Prostate gland (tissue), 2 donors: Measurements from ENCODE around the gene ME3. TPM values are rescaled to one million over a fixed set of nuclear protein-coding genes. Genes with fewer than 3 reads are reported as not detected.

Source experiments
- DNase-seq: peaks from one replicate; pipeline ENCODE4 v3.0.0-alpha.2; 2019; ENCODE audit warnings: low spot score
- H3K27ac ChIP-seq, 2 donors: fragments of 200-600 bp; sonication (generic); 2 replicates each; pipeline ENCODE4 v1.5.1; 2017 to 2019
- H3K27me3 ChIP-seq: fragments of 200-600 bp; sonication (generic); replicated peaks from 2 replicates; pipeline ENCODE4 v1.5.1; 2019; ENCODE audit not compliant: insufficient read depth
- H3K36me3 ChIP-seq, 2 donors: fragments of 200-600 bp; sonication (generic); 1 replicate in 1 of 2; 2 replicates in 1 of 2; pipeline versions ENCODE4 v1.5.1 to v1.8.1; 2017 to 2019
- H3K4me1 ChIP-seq: fragments of 200-600 bp; sonication (generic); replicated peaks from 2 replicates; pipeline ENCODE4 v1.5.1; 2019
- H3K4me3 ChIP-seq, 2 donors: fragments of 200-600 bp; sonication (generic); 2 replicates each; pipeline ENCODE4 v1.5.1; 2017 to 2019
- H3K9me3 ChIP-seq: fragments of 200-600 bp; sonication (generic); 2 replicates; pipeline ENCODE4 v1.5.1; 2017
- POLR2A ChIP-seq: fragments of 450-650 bp; IDR thresholded peaks from one replicate; pipeline ENCODE4 v1.6.1; 2016; ENCODE audit warnings: antibody characterized with exemption, mild to moderate bottlenecking
- POLR2AphosphoS5 ChIP-seq: sonication (generic); formaldehyde crosslinking; IDR thresholded peaks from one replicate; pipeline ENCODE4 v1.6.1; 2017; ENCODE audit warnings: antibody characterized with exemption
- WGBS: methylation state at CpG from one replicate; pipeline ENCODE4 v1.1.5; 2018; 5-methylcytosine and 5-hydroxymethylcytosine counted together
- intact Hi-C: fragments of 100-400 bp; cut with DNase I; formaldehyde crosslinking; loops from one replicate; pipeline ENCODE4 v1.14.2; 2022
- total RNA-seq, 2 donors: library from RNA; depleted of rRNA; stranded (reverse); fragments of >200 nt; gene quantifications; one replicate each; pipeline ENCODE4 v1.1.0, GENCODE V29; 2016
- TF ChIP-seq, protein P1 (sequence below), 4 experiments: fragments of 200-600 bp in 2 of 4; fragments of 450-650 bp in 2 of 4; sonication (generic) in 2 of 4; IDR thresholded peaks; 1 replicate in 3 of 4; 2 replicates in 1 of 4; pipeline ENCODE4 v1.5.1; 2016 to 2019; ENCODE audit warnings: antibody characterized with exemption in 4 of 4, mild to moderate bottlenecking in 2 of 4, moderate library complexity in 2 of 4

ME3 gene
- total RNA-seq, 2 donors from 2014 or later: 31.4 to 107 TPM

DNA sequence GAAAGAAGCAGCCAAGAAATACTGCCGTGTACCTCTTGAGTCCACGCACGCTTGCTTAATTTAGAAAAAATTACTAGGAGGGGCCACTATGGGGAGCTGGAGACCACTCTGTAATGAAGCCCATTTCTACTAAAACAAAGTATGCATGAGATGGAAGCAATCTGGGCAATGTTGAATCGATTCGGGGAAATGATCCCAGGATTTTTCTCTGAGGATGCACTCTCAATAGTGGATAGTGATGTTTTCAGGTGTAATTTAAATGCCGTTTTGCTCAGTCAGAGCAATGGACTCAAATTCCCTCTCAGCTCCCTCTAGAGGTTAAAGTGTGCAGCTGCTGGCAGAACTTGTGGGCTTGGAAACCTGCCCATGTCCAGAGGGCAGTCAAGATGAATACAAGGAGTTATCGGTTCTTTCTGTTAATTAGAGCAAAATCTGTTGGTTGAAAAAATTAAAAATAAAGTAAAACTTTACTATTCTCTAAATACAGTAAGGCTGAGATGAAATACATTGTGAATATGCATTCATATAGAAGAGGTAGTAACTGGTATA is 64.1 kb downstream of the ME3 start:
- no peak overlapping the region for H3K4me3 ChIP-seq
- H3K27me3 ChIP-seq: no peaks in the 10 kb centered on the region
- H3K36me3 ChIP-seq: no peaks in the 10 kb centered on the region
- DNase-seq: peak; percentile 49
- 4% methylated on average over 7 of the region's 7 CpGs for WGBS
- H3K9me3 ChIP-seq: no peaks in the 10 kb centered on the region
- TF ChIP-seq POLR2A (no peak), POLR2AphosphoS5 (peak; percentile 62)
- TF ChIP-seq, protein P1, sequence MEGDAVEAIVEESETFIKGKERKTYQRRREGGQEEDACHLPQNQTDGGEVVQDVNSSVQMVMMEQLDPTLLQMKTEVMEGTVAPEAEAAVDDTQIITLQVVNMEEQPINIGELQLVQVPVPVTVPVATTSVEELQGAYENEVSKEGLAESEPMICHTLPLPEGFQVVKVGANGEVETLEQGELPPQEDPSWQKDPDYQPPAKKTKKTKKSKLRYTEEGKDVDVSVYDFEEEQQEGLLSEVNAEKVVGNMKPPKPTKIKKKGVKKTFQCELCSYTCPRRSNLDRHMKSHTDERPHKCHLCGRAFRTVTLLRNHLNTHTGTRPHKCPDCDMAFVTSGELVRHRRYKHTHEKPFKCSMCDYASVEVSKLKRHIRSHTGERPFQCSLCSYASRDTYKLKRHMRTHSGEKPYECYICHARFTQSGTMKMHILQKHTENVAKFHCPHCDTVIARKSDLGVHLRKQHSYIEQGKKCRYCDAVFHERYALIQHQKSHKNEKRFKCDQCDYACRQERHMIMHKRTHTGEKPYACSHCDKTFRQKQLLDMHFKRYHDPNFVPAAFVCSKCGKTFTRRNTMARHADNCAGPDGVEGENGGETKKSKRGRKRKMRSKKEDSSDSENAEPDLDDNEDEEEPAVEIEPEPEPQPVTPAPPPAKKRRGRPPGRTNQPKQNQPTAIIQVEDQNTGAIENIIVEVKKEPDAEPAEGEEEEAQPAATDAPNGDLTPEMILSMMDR (IDR thresholded peaks at IDR 0.05): peak; percentile 76 to 84 (median 78)
- intact Hi-C loops: loop anchor here (5.0 kb wide), 3 partner anchors 151 to 209 kb away; partner anchors contain the start of gene PRSS23
- H3K4me1 ChIP-seq: no peaks in the 10 kb centered on the region
- no peak overlapping the region for H3K27ac ChIP-seq

DNA sequence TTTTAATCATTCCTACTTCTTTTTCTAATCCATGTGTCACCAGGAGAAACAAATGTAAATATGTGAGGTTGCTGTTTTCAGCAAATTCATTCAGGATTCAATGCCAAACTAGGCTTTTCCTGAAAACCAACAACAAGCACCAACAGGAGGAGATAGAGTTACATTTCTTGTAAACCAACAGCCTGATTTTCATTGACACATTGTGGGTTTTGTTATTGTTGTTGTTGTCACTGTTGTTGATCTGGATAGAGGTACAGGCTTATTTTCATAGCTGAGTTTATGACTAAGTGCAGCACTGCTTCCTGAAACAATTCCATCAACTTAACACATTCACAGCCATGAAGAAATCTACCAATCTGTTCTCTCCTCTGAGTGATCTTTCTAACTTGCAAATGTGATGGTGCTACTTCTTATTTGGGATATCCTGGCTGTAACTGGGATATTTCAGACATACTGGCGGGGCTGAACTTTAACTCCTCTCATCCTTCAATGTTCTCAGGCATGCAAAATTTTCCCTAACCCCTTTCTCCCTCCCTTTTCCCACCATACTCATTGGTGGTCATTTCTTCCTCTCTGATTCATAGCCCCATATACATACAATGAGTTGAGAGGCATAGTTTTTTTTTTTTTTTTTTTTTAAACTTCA is 65.5 kb downstream of the ME3 start:
- H3K4me1 ChIP-seq: no peaks in the 10 kb centered on the region
- H3K27ac ChIP-seq: peak overlapping the region; percentile 8 to 33
- H3K27me3 ChIP-seq: no peaks in the 10 kb centered on the region
- WGBS: 71% methylated on average over 1 of the region's 1 CpG
- TF ChIP-seq POLR2AphosphoS5 (no peak), POLR2A (no peak)
- TF ChIP-seq, protein P1 (IDR thresholded peaks at IDR 0.05): no peak
- H3K4me3 ChIP-seq: no peak overlapping the region
- H3K36me3 ChIP-seq: no peaks in the 10 kb centered on the region
- intact Hi-C loops: loop anchor here (5.0 kb wide), 3 partner anchors 150 to 210 kb away; partner anchors contain the start of gene PRSS23
- no peak for DNase-seq
- H3K9me3 ChIP-seq: no peaks in the 10 kb centered on the region

DNA sequence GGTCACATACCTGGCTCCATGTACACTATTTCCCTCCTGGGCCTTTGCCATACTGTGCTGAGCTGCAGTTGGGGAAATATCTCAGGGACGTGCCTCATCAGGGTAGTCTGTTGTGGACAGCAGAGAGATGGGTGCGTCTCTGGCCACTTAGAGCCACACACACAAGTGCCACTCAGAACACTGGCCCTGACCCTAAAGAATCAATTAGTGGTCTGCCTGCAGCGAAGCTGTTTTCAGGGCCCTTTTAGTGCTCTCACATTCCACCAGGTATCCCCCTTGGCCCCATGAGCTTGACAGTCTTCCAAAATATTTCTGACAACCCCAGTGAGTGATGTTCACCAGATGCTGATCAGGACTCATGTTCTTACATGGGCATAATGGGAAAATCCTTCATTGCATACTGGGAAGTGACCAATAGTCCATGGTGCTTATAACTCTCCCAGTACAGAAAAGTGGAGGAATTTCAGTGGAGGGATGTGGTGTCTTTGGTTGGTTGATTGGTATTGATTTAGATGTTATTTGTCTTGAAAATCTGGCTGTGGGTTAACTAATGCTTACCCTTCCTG is 66.1 kb downstream of the ME3 start:
- TF ChIP-seq POLR2AphosphoS5: no peak
- TF ChIP-seq, protein P1 (IDR thresholded peaks at IDR 0.05): no peak
- no peak for TF ChIP-seq POLR2A
- no peaks in the 10 kb centered on the region for H3K36me3 ChIP-seq
- no peak overlapping the region for H3K4me3 ChIP-seq
- H3K4me1 ChIP-seq: no peaks in the 10 kb centered on the region
- no peaks in the 10 kb centered on the region for H3K9me3 ChIP-seq
- H3K27ac ChIP-seq: peak overlapping the region; percentile 8 to 33
- DNase-seq: no peak
- 80% methylated on average over 3 of the region's 3 CpGs for whole genome bisulfite sequencing
- H3K27me3 ChIP-seq: no peaks in the 10 kb centered on the region
- intact Hi-C loops: loop anchor here (5.0 kb wide), 3 partner anchors 149 to 211 kb away; partner anchors contain the start of gene PRSS23

DNA sequence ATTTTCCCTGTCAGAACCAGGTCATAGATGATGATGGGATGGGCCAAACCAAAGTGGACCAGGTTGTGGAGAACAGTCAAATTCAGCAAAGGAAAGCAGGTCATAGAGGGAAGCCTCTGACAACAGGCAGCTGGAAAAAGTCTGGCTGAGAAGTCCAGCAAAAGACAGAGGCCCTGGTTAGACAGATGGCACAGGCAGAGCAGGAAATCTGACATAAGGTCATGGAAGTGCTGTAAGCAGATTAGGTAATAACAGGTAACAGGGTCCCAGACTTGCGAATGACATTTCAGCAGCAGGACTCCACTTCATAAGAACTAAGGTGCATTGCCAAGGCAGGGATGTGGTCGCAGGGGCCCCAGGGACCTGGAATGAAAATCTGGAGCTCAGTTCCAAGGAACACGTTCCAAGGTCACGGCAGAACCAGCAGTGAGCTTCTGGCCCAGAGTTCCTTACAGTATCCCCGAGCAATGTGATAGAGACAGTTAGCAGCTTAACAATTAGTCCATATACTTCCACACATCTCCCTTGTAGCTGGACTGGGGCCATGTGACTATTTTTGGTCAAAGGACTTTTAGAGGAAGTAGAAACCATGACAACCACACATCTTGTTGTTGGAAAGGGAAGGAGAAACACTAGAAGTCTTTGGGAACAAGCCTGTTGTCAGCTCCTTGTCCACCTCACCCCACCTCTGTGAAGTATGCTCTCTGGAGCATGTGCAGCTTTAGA is 75.4 kb downstream of the ME3 start:
- Histone ChIP-seq H3K27me3 (no peaks in the 10 kb centered on the region), H3K36me3 (no peaks in the 10 kb centered on the region), H3K4me3 (no peak overlapping the region), H3K27ac (no peak overlapping the region), H3K4me1 (no peaks in the 10 kb centered on the region), H3K9me3 (no peaks in the 10 kb centered on the region)
- no peak for DNase-seq
- no peak for TF ChIP-seq POLR2A
- TF ChIP-seq, protein P1 (IDR thresholded peaks at IDR 0.05): no peak
- TF ChIP-seq POLR2AphosphoS5: peak; percentile 11
- intact Hi-C loops: no loop called here
- whole genome bisulfite sequencing: 76% methylated on average over 5 of the region's 5 CpGs
